ENCODE results near the gene KIRREL1.

KIRREL1 gene

GRCh38 chr1:158008630-158009029 lies 15.2 kb downstream of the KIRREL1 start (continued):
- TF ChIP-seq, protein P1, sequence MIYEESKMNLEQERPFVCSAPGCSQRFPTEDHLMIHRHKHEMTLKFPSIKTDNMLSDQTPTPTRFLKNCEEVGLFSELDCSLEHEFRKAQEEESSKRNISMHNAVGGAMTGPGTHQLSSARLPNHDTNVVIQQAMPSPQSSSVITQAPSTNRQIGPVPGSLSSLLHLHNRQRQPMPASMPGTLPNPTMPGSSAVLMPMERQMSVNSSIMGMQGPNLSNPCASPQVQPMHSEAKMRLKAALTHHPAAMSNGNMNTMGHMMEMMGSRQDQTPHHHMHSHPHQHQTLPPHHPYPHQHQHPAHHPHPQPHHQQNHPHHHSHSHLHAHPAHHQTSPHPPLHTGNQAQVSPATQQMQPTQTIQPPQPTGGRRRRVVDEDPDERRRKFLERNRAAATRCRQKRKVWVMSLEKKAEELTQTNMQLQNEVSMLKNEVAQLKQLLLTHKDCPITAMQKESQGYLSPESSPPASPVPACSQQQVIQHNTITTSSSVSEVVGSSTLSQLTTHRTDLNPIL (CRISPR knock-in tag; IDR thresholded peaks at IDR 0.05; ENCODE audit: low read depth): no peak
- TF ChIP-seq ARNTL (CRISPR knock-in tag; IDR thresholded peaks at IDR 0.05; ENCODE audit: borderline replicate concordance, low read depth) (no peak), ZNF8 (CRISPR knock-in tag; IDR thresholded peaks at IDR 0.05) (no peak), TOX (CRISPR knock-in tag; IDR thresholded peaks at IDR 0.05; ENCODE audit: borderline replicate concordance) (no peak), GLIS3 (CRISPR knock-in tag; IDR thresholded peaks at IDR 0.05) (no peak)
- TF ChIP-seq, protein P2, sequence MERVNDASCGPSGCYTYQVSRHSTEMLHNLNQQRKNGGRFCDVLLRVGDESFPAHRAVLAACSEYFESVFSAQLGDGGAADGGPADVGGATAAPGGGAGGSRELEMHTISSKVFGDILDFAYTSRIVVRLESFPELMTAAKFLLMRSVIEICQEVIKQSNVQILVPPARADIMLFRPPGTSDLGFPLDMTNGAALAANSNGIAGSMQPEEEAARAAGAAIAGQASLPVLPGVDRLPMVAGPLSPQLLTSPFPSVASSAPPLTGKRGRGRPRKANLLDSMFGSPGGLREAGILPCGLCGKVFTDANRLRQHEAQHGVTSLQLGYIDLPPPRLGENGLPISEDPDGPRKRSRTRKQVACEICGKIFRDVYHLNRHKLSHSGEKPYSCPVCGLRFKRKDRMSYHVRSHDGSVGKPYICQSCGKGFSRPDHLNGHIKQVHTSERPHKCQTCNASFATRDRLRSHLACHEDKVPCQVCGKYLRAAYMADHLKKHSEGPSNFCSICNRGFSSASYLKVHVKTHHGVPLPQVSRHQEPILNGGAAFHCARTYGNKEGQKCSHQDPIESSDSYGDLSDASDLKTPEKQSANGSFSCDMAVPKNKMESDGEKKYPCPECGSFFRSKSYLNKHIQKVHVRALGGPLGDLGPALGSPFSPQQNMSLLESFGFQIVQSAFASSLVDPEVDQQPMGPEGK (CRISPR knock-in tag; IDR thresholded peaks at IDR 0.05; ENCODE audit: borderline replicate concordance): no peak

DNA sequence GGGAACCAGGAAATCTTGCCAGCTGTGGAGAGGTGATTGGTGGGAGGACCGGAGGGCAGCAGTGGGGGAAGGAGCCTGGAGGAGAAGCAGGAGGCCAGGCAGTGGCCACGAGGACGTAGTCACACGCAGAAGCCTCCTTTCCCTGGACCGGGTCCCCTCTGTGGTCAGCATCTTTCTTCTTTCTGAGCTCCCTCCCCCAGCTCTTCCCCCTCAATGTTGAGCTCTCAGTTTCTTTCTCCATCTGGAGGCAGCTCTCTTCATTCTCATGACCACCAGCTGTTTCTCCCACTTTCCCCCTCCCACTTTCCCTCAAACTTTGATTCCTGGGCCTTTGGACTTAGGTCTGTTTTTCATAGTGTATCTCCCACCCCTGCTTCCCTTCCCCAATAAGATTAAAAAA lies 18.3 kb downstream of the KIRREL1 start:
- TF ChIP-seq ZFP3 (CRISPR knock-in tag; IDR thresholded peaks at IDR 0.05): no peak
- TF ChIP-seq, protein P3, sequence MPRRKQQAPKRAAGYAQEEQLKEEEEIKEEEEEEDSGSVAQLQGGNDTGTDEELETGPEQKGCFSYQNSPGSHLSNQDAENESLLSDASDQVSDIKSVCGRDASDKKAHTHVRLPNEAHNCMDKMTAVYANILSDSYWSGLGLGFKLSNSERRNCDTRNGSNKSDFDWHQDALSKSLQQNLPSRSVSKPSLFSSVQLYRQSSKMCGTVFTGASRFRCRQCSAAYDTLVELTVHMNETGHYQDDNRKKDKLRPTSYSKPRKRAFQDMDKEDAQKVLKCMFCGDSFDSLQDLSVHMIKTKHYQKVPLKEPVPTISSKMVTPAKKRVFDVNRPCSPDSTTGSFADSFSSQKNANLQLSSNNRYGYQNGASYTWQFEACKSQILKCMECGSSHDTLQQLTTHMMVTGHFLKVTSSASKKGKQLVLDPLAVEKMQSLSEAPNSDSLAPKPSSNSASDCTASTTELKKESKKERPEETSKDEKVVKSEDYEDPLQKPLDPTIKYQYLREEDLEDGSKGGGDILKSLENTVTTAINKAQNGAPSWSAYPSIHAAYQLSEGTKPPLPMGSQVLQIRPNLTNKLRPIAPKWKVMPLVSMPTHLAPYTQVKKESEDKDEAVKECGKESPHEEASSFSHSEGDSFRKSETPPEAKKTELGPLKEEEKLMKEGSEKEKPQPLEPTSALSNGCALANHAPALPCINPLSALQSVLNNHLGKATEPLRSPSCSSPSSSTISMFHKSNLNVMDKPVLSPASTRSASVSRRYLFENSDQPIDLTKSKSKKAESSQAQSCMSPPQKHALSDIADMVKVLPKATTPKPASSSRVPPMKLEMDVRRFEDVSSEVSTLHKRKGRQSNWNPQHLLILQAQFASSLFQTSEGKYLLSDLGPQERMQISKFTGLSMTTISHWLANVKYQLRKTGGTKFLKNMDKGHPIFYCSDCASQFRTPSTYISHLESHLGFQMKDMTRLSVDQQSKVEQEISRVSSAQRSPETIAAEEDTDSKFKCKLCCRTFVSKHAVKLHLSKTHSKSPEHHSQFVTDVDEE (CRISPR knock-in tag; IDR thresholded peaks at IDR 0.05): no peak
- no peak for TF ChIP-seq SNAI2 (CRISPR knock-in tag; IDR thresholded peaks at IDR 0.05)
- TF ChIP-seq ISL1 (CRISPR knock-in tag; IDR thresholded peaks at IDR 0.05): no peak
- no peak for TF ChIP-seq CSRNP3 (CRISPR knock-in tag; IDR thresholded peaks at IDR 0.05)
- TF ChIP-seq CSDC2 (CRISPR knock-in tag; IDR thresholded peaks at IDR 0.05): no peak
- TF ChIP-seq ZFP30 (CRISPR knock-in tag; IDR thresholded peaks at IDR 0.05): no peak
- TF ChIP-seq, protein P1 (CRISPR knock-in tag; IDR thresholded peaks at IDR 0.05; ENCODE audit: low read depth): no peak
- no peak for TF ChIP-seq BACH2 (CRISPR knock-in tag; IDR thresholded peaks at IDR 0.05; ENCODE audit: borderline replicate concordance)
- ATAC-seq: no peak

DNA sequence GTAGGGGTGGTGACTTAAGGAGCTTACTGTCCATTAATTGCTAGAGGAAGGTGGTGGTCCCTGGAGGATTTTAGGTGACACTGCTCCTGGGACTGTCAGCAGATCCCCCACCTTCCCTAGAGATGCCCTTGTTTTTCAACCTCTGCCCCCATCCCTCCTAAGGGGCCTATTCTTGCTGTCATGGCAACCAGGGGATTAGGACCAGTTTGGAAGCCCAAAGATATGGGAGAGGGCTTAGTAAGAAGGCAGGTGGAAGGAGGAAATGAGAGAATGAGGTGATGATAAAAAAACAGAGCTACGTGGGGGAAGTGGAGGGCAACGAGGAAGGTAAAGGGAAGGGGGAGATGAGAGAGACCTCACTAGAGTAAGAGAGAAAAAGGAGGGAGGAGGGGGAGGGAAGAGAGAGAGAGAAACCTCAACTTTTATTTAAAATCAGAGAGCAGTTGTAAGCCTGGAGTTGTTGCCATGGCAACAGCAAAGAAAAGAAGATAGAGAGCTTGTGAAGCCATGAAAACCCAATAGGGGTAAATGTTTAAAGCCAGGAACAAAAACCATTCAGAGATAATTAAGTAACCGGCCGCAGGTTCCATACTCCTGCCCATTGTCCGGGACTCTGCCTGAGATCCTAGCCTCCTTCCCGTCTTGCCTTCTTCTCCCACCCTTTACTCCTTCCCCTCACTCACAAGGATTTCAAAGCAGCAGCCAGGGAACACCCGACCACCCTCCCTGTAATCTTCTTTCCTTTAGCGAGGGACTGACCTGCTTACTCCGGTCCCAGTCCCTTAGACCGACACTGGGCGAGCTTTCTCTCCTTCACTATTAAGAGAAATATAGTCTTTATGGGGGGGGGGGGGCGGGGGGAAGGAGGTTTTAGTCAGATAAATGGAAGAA lies 20.6 kb downstream of the KIRREL1 start:
- no peak for ATAC-seq
- TF ChIP-seq ZNF565 (CRISPR knock-in tag; conservative IDR thresholded peaks at IDR 0.05; ENCODE audit: low read depth) (no peak), ZNF8 (CRISPR knock-in tag; IDR thresholded peaks at IDR 0.05) (no peak), ISL1 (CRISPR knock-in tag; IDR thresholded peaks at IDR 0.05) (no peak), TOX (CRISPR knock-in tag; IDR thresholded peaks at IDR 0.05; ENCODE audit: borderline replicate concordance) (no peak), ZFP30 (CRISPR knock-in tag; IDR thresholded peaks at IDR 0.05) (no peak), OSR1 (CRISPR knock-in tag; IDR thresholded peaks at IDR 0.05) (no peak), ZNF70 (CRISPR knock-in tag; IDR thresholded peaks at IDR 0.05) (no peak), ZC3H10 (CRISPR knock-in tag; IDR thresholded peaks at IDR 0.05) (no peak), POU6F1 (CRISPR knock-in tag; IDR thresholded peaks at IDR 0.05; ENCODE audit: borderline replicate concordance, low read depth) (no peak)
- TF ChIP-seq, protein P1 (CRISPR knock-in tag; IDR thresholded peaks at IDR 0.05; ENCODE audit: low read depth): no peak
